Kidney (tissue), 14 donors: Measurements from ENCODE around the gene ADARB2. TPM values are rescaled to one million over a fixed set of nuclear protein-coding genes. Genes with fewer than 3 reads are reported as not detected.

ENCODE experiments used
- DNase-seq, 5 donors: peaks; one replicate each; pipeline ENCODE4 v3.0.0-alpha.2; 2013 to 2020
- FAIRE-seq: peaks from 2 replicates; lab custom pipeline; 2012; peaks lifted over from hg19 to GRCh38; lab: Jason Lieb, UNC
- H3K27ac ChIP-seq, 2 donors: one replicate each; pipeline ENCODE4 v1.7.0; 2013; ENCODE audit warnings: low read depth in 2 of 2, low read length in 2 of 2, inconsistent platforms in 1 of 2
- H3K27me3 ChIP-seq: one replicate; pipeline ENCODE4 v1.7.1; 2013; ENCODE audit warnings: low read length, inconsistent platforms; ENCODE audit not compliant: control insufficient read depth, insufficient read depth
- H3K36me3 ChIP-seq, 3 donors: one replicate each; pipeline versions ENCODE4 v1.7.0 to v1.7.1; 2013; ENCODE audit warnings: low read length in 3 of 3, control low read depth in 1 of 3, inconsistent platforms in 1 of 3; ENCODE audit not compliant: insufficient read depth in 3 of 3, control insufficient read depth in 2 of 3
- H3K4me1 ChIP-seq, 3 donors: one replicate each; pipeline versions ENCODE4 v1.7.0 to v1.7.1; 2013; ENCODE audit warnings: low read length in 3 of 3, inconsistent platforms in 1 of 3, low read depth in 1 of 3; ENCODE audit not compliant: control insufficient read depth in 2 of 3, insufficient read depth in 2 of 3
- H3K4me3 ChIP-seq, 3 donors: one replicate each; pipeline versions ENCODE4 v1.7.0 to v1.8.1; 2013; ENCODE audit warnings: low read length in 3 of 3, control low read depth in 1 of 3, inconsistent platforms in 1 of 3
- H3K9ac ChIP-seq, 3 donors: one replicate each; pipeline versions ENCODE4 v1.7.0 to v1.7.1; 2013; ENCODE audit warnings: low read length in 3 of 3, control low read depth in 1 of 3, inconsistent platforms in 1 of 3
- H3K9me3 ChIP-seq, 3 donors: one replicate each; pipeline versions ENCODE4 v1.7.0 to v1.7.1; 2013; ENCODE audit warnings: low read length in 3 of 3, control low read depth in 1 of 3, inconsistent platforms in 1 of 3; ENCODE audit not compliant: control insufficient read depth in 2 of 3, insufficient read depth in 1 of 3
- intact Hi-C: fragments of 100-400 bp; cut with DNase I; formaldehyde crosslinking; loops from one replicate; pipeline ENCODE4 v1.11.1; 2022
- polyA plus RNA-seq: library from polyadenylated mRNA; stranded (reverse); fragments of 350-450 nt; fragmentation: Illumina TruSeq; extraction: RNeasy Lipid Tissue Mini Kit (QIAGEN cat#74804); gene quantifications from one replicate; pipeline ENCODE4 v1.2.3, GENCODE V29; 2014; ENCODE audit warnings: low read depth, low replicate concordance; ENCODE audit not compliant: insufficient read depth
- total RNA-seq: library from RNA; stranded (reverse); fragmentation: NEBNext Ultra II Directional; extraction: Animal tissue kit (Norgen Biotek cat#: 25700); gene quantifications from one replicate; pipeline ENCODE4 v1.2.1, GENCODE V29; 2021
- TF ChIP-seq, protein P1 (sequence below): IDR thresholded peaks from 3 replicates; pipeline ENCODE4 v1.5.1; 2012; ENCODE audit warnings: mild to moderate bottlenecking, moderate library complexity, borderline replicate concordance; ENCODE audit not compliant: insufficient read depth; ENCODE audit errors: extremely low read depth
- donor health status: control.
- donor health status: control.
- donor health status: control.
- donor health status: control.
- donor health status: control.
- donor health status: DM: yes; HTN: yes; CAD: no.
- donor health status: Normal renal cell carcinoma (clear cell type).

ADARB2 gene
- total and polyA plus RNA-seq, 2 donors from 2014 or later = 1.0 to 1.3 TPM

DNA sequence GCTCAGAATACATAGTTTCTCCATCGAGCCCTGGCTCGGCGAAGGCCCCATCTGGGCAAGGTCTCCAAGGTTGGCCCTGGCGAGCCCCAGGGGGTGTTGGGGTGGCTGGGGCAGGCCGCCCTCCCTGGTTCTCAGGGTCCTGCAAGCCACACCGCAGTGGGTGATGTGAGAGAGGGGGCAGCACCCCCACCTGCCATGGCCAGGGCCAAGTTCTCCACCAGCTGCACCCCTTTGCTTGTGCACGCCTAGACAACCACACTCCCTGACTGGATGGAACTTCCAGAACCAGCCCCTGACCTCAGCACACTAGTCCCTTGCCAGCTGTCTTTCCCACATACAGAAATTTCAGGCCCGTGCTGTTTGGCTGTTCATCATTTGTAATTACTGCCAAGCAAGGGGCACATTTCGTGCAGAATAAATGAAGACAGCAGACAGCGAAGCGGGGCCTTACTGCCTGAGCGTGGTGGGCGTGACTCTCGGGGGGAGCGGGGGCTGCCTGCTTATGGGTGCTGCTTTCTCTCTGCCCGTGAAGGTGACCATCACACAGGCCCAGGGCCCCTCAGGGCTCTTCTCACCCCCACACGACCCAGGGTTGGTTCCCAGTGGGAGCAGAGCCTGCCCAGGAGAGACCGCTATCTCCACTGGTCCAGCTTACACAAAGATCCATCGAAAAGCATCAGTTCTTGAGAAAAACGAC is 85.9 kb downstream of the ADARB2 start:
- Histone ChIP-seq H3K9ac (no peak overlapping the region), H3K27ac (no peak overlapping the region), H3K9me3 (no peaks in the 10 kb centered on the region), H3K27me3 (no peaks in the 10 kb centered on the region), H3K36me3 (no peaks in the 10 kb centered on the region), H3K4me3 (no peak overlapping the region), H3K4me1 (no peaks in the 10 kb centered on the region)
- DNase-seq (no peak), FAIRE-seq (no peak)
- intact Hi-C loops = no loop called here
- TF ChIP-seq, protein P1, sequence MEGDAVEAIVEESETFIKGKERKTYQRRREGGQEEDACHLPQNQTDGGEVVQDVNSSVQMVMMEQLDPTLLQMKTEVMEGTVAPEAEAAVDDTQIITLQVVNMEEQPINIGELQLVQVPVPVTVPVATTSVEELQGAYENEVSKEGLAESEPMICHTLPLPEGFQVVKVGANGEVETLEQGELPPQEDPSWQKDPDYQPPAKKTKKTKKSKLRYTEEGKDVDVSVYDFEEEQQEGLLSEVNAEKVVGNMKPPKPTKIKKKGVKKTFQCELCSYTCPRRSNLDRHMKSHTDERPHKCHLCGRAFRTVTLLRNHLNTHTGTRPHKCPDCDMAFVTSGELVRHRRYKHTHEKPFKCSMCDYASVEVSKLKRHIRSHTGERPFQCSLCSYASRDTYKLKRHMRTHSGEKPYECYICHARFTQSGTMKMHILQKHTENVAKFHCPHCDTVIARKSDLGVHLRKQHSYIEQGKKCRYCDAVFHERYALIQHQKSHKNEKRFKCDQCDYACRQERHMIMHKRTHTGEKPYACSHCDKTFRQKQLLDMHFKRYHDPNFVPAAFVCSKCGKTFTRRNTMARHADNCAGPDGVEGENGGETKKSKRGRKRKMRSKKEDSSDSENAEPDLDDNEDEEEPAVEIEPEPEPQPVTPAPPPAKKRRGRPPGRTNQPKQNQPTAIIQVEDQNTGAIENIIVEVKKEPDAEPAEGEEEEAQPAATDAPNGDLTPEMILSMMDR = no peak

DNA sequence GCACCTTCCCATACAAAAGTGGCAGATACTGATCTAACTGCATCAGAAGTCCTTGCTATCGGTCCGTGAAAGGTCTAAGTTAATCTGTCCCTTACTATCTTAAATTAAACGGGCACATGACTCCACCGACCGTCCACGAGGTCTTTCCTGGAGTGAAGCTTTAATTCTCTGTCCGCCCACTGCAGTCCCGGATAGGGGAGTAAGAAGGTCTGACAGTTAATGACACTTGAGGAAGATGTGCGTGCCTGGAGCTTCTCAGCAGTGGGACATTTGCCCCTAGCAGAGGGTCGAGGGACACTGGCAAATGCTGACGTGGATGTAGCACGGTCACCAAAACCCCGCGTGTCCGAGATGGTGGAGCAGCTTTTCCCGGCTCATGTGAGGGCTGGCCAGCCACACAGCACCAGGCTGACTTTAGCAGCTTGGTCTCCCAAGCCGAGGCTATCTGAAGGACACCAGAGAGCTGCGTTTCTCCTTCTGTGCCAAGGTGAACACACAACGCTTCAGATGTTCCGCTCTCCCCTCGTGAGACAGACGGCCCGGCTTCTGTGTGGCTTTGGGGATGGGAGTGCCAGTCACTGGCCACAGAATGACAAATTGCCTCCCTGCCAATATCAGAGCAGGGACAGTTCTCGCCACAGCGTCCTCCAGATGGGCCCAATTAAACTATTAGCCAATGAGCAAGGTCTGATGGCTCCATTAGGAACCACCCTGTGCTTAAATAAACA is 86.6 kb downstream of the ADARB2 start:
- no peaks in the 10 kb centered on the region for H3K36me3 ChIP-seq
- intact Hi-C loops = no loop called here
- no peaks in the 10 kb centered on the region for H3K9me3 ChIP-seq
- DNase-seq (no peak), FAIRE-seq (no peak)
- no peak overlapping the region for H3K27ac ChIP-seq
- H3K4me3 ChIP-seq = no peak overlapping the region
- H3K27me3 ChIP-seq = no peaks in the 10 kb centered on the region
- TF ChIP-seq, protein P1 = no peak
- no peaks in the 10 kb centered on the region for H3K4me1 ChIP-seq
- H3K9ac ChIP-seq = no peak overlapping the region

GRCh38 chr10:1648648-1649047 is 88.7 kb downstream of the ADARB2 start:
- DNase-seq (no peak), FAIRE-seq (no peak)
- Histone ChIP-seq H3K4me3 (no peak overlapping the region), H3K27me3 (no peaks in the 10 kb centered on the region), H3K9me3 (no peaks in the 10 kb centered on the region), H3K27ac (no peak overlapping the region), H3K4me1 (no peaks in the 10 kb centered on the region), H3K9ac (no peak overlapping the region), H3K36me3 (no peaks in the 10 kb centered on the region)
- intact Hi-C loops = no loop called here
- TF ChIP-seq, protein P1 = no peak
